Endometrial microvascular endothelial cells (primary cell): ENCODE measurements around the gene ARID1B. TPM values are rescaled to one million over a fixed set of nuclear protein-coding genes. Genes with fewer than 3 reads are reported as not detected.

ENCODE experiments used
- in situ Hi-C: cut with HindIII; loops from 2 replicates; pipeline ENCODE4 v1.10.0; 2017; ENCODE audit warnings: low sequenced_read_pairs, low pct_unique_long_range_greater_than_20kb; ENCODE audit errors: inconsistent ontology term
- total RNA-seq: library from RNA; depleted of rRNA; stranded (reverse); fragments of >200 nt; gene quantifications from one replicate; pipeline ENCODE4 v1.2.3, GENCODE V29; 2015; ENCODE audit errors: inconsistent ontology term

Gene ARID1B
- total RNA-seq, 1 donor from 2014 or later = 24.6 TPM

DNA sequence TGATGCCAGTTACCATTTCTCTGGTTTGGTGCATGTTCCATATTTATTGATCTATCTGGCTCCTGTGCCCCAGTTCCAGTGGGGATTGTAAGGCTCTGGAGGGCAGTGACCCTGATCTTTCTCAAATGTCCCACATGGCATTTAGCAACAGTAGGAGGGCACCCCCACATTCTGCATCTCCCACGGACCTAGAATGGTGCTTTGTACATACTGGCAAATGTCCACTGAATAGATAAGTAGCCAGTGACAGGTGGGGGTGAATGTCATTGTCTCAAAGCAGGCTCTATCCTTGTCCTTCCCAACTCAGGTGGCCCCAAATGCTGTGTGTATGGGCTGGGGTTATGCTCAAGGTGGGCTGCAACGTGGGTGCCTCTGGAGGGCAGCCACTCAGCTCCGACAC, 462.0 kb downstream of the ARID1B start:
- in situ Hi-C loops = no loop called here

DNA sequence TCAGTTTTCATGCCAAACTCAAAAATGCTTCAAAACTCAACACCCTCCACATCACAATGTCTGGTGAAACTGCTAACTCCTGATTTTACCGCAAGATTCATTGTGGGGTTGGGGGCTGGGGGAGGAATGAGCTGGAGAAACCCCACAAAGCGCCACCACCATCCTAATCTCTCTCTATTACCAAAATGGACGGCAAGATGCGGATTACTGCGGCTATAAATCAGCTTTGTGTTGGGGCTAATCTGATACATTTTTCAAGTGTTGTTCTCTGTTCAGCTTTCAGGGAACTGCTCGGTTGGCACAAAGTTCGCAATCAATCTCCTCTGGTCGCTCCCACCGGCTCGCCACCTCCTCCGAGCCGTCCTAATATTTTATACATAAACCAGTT, 462.5 kb downstream of the ARID1B start:
- in situ Hi-C loops = no loop called here

DNA sequence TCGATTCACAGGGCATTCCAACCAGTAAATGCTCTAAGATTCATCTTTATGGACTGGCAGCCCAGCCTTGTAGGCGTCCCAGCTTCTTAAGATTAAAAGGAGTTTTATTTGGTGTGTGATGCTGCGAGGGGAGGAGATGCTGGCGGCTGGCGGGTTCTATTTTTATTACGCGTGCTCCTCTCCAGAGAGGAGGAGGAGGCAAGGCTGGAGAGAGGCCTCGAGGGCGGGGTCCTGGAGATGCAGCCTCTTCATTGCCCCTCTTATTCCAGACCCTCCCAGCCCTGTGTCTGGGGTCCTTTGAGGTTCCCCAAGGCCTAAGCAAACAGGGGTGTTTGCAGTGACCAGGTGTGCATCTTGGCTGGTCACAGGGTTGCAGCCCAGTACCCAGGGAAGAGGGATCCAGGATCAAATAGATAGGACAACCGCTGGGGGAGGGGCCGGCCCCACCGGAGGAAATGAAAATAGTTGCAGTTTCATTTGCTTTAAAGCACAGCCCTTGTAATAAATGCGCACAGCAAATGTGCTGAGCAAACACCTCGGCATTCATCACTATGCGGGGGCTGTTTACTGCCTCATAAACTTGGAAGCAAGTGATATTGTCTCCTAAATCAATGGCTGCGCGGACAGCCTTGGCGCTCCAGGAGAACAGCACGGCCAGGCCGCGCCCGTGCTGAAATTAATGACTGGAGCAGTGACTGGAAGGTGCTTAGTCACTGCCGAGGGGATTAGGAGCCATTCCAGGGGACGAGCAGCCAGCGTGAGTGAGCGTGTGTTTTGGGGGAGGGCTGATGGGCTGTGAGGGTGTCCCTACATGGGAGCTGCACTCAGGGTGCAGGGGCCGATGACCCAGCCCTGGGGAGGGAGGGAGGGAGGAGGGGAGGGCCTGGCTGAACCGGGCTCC, 463.1 kb downstream of the ARID1B start:
- in situ Hi-C loops = no loop called here

DNA sequence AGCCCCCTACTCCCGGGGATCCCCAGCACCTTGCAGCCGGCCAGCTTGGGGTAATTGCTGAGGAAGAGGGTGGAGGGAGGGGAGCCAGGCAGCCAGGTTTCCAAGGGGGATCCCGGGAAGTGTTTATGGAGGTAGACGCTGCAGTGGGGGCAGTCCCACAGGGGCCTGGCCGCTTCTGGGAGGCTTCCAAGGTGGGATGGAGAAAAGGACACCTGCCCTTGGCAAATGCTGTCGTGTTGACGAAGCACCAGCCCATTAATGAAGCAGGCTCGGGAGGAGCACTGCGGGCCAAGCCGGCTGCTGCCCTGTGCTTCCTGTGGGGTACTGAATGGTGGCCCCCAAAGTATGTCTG, 463.8 kb downstream of the ARID1B start:
- in situ Hi-C loops = no loop called here

DNA sequence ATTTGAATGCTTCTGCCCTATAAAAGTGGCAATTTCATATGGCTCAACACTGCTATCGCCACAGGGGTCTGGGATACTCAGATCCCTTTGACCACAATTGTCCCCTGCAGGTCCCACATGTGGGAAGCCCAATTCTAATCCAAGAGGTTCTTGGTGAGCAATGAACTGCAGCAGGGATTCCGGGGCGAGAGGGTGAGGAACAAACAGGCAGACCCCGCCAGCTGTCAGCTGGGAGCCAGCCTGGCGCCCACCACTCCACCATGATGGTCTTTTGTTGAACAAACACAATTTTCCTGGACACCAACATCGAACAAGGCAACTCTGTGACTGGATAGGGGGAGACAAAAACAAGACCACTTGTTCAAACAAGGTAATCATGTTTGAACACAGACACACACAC, 465.6 kb downstream of the ARID1B start:
- in situ Hi-C loops = no loop called here

DNA sequence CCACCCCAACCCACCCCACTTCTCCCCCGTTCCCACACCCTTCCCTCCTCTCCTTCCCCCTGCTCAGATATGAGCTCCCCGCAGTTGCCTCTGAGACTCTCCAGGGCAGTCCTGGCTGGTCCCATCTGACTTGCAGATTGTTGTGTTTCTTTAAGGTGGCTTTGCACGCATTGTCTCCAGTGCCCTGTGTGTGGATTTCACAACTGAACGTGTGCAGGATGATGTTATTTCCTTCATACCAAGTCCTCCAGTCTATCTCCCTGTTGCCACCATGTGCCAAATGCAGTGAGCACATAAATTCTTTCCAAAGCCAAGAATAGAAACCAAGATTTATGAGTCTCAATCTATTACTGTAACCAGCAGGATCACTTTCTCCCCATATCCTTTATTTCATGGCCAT, 467.0 kb downstream of the ARID1B start:
- in situ Hi-C loops = no loop called here

DNA sequence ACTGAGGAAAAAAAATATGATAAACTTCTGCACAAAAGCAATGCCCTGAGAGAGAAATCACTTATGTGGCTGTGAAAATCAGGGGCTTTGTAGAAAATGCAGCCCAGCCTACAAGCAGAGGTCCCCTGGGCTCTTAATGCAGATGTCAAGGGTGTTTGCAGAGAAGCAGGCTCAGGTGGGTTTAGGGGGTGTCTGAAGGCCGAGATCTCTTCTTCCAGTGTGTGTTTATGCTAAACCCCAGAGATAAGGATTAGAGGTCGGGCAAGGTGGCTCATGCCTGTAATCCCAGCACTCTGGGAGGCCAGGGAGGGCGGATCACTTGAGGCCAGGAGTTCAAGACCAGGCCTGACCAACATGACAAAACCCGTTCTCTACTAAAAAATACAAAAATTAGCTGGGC, 467.6 kb downstream of the ARID1B start:
- in situ Hi-C loops = no loop called here

DNA sequence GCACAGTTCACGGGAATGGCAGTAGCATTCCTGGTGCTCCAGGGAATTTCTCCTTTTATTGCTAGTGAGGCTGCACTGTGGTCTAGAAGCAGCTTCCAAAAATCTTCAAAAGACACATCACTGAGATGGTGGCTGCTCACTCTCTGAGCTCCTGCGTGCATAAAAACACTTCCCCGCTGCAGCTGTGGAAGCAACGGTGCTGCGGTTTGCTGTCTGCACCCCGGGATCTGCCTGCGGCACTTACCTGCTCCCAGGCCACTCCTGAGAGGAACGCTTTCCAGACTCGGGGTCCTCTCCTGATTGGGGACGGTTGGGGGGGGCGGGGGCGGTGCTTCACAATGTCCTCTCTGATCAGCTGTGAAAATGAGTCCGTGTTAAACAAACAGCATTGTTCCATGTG, 468.3 kb downstream of the ARID1B start:
- in situ Hi-C loops = no loop called here

DNA sequence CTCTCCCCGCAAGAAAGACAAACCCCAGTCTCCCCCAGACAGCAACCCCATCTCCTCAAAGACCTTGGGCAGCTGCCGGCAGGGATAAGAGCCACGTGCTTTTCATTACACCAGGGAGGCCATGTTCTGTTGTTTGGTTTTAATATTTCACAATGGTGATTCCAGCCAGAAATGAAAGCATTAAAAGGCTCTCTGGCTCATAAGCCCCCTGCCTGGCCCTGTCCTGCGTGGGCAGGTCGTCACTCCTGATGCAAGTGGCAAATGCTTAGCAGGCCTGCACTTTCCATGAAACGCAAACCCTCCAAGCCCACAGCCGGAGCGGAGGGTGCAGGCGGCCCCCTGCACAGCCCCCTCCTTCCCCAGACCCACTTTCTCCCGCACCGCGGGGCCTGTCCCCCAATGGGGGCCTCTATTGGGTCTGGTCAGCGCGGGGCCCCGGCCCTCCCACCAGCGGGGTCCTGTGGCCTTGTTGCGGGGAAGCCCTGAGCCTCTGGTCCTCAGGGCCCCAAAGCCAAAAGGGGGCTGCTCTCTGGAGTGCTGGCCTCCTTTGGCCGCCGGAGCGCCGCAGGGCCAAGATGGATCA, 469.0 kb downstream of the ARID1B start:
- in situ Hi-C loops = no loop called here

DNA sequence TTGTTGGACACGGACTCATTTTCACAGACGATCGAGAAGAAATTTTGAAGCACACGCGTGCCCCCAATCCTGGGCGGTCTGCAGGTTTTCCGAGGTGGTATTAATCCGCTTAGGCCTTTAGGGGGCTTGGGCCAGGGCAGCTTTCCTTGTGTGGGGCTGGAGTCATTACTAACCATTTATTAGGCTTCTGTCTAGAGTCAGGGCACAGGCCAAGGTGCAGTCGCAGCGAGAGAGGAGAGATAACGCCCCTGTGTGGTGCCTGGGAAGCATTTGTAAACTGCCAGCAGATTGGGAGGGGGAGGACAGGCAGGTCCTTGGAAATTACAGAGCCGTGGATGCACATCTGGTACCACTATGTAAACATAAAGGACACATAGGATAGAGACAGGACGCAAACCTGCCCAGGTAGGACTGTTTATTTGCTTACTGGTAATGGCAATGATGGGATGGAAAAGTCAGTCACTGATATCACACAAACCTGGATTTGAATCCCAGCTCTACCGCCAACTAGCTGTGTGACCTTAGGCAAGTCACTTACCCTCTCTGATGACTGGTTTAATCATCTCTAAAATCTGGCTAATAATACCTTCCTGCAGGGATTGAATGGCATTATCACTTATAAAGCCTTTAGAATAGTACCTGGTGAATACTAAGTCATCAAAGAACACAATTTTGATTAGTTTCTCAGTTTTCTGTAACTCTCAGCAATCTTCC, 469.8 kb downstream of the ARID1B start:
- in situ Hi-C loops = no loop called here

DNA sequence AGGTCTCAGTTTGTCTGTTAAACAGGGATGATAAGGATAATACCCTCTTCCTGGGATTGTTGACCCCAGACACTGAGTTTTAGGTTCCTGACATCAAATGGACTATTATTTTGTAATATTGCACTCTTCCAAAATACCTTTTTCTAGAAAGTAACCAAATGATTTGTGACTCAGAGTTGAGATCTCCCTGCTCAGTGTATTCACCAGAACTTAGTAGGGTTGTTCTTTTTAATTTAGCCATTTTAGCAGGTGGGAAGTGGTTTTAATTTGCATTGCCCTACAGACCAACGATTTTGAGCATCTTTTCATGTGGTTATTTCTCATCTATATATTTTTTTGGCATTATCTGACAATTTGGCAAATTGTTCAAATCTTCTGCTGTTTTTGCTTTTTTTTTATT, 471.1 kb downstream of the ARID1B start:
- in situ Hi-C loops = no loop called here

DNA sequence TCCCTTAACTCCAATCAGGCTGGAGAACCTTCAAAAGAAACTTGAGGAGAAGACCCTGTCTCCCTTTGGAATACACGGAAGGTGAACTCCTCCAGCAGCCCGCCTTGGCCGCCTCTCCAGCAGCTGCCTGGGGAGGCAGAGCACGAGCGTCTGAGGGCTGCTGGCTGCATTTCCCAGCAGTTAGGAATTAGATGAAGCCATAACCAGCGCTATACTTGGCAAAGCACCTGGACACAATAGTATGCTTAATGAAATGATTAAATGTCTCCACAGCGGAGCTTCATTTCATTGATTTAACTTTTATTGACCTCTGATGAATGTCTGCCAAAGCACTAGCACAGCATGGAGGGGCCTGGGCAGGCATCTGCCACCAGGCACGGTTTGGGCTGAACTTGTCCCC, 472.6 kb downstream of the ARID1B start:
- in situ Hi-C loops = no loop called here

DNA sequence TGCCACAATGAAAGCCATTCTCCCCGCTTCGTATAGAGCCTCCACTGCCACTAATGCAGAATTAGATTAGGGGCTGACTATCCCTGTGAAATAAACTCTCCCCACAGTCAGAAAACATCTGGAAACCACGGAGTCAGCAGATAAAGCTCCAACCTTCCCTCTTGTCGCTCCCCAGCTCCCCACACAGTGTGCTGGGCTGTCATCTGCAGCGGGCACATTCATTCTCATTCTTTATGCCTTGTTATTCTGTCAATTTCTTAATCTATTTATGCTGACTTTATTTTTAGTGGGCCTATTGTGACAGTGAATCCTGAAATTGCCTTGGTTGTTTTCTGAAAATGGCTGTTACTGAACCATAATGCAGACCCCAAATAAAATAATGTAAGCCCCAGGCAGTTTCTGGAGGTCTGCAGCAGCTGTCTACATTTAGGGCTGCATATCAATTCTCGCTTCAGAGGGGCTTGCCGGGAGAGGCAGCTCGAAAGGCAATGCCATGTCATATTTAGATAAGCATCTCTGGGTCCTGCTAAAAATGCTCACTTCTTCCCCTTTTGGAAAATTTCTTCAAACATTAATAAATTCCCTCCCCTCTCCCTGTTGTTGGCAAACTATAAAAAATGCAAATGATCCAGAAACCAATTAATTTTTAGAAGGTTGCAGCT, 474.5 kb downstream of the ARID1B start:
- in situ Hi-C loops = no loop called here

DNA sequence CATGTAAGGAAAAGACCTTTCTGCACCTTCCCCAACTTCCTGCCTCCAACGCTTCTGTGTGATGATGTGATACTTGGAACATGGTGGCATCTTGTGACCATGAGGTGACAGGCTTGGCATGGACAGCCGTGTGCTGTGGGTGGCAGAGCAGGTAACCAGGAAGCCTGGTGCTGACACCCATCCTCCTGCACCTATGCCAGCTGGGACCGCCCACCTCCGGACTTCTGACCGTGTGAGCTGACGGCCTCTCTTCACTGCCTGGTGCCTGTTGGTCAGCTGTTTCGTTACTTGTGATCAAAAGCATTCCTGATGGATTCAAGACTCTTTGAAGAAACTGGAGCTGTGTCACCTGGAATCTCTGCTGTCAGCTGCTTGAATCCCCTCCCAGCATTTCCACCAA, 475.8 kb downstream of the ARID1B start:
- in situ Hi-C loops = no loop called here

DNA sequence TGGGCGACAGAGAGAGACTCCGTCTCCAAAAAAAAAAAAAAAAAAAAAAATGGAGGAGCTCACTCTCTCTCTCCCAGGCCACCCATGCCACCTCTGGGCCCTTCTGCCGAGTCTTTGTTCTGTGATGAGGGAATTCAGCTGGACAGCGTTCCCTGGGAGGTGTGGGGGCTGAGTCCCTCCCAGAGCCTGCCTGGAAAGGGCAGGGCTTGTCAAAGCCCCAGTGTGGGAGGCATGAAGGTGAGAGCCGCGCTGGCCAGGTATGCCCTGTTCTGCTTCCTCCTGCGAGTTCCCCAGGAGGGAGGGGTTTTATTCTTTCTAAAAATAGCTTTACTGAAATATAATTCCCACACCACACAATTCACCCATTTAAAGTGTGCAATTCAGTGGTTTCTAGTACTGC, 476.5 kb downstream of the ARID1B start:
- in situ Hi-C loops = no loop called here

DNA sequence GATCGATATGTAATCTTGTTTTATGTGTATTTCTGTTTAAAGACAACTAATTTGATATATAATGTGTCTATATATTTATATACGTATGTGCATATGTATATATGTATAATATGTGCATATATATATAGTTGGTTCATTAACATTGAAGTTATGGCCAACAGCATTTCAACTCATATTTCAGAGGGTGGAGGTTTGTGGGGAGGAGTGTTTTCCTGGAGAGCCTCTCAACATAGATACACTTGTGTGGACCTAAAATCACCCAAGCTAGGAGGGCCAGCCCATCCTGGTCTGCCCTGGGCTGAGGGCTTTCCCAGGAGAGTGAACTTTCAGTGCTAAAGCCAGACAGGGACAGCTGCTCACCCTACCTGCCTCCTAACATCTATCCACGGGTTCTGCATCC, 477.4 kb downstream of the ARID1B start:
- in situ Hi-C loops = no loop called here

DNA sequence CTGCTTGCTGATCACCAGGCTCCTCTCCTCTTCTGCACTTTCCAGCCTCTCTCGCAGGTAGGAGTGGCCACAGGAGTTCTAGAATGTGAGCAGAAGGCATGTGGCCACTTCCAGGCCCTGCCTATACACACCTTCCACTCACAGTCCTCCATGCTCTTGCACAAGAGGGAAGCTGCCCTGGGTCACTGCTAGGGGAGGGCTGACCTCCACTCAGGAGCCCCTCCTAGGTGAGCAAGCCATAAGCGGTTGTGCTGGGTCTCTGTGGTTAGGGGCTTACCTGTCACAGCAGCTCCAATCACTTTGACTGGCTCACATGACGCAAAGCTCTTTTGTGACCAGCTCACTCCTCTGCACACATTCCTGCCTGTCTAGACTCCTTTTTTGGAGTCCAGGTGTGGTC, 477.9 kb downstream of the ARID1B start:
- in situ Hi-C loops = no loop called here

DNA sequence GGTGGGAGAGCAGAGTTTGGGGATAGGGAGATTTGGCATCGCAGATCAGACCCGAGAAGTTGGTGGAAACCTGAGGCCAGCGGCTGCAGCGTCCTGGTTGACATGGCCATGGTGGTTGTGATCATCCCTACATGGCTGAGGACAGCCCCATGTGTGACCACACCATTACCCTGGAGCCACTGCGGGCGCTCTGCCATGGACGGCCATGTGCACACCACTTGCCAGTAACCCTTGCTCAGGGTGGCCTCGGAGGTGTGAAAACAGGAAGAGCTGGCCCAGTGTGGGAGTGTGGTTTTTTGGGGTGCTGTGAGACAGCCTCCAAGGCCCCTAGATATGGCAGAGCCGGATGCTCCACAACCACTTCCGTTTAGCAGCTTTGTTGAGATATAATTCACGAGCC, 481.7 kb downstream of the ARID1B start:
- in situ Hi-C loops = no loop called here

DNA sequence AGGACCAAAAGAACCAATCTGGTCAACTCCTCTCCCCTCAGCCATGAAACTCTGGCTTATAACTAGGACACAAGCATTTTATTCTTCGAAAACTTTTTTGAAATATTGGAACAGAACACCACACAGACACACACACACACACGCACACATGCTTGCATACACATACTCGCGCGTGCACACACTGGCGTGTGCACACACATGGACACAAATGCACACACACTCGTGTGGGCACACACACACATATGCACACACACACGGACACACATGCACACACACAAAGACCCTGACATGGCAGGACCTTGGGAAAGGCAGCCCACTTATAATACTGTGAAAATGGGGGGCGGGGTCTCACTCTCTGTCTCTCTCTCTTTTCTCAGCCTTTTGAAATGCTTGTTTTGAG, 482.3 kb downstream of the ARID1B start:
- in situ Hi-C loops = no loop called here
